GM18505 (cell line): ENCODE results near the gene LGR6.
"Not testable (repeated sequence)": the region's sequence is repeated elsewhere in the genome, so short reads cannot be mapped to it uniquely, and the experiment has no call there.

ENCODE experiments used
- ATAC-seq: cut with Tn5 transposase; IDR thresholded peaks from one replicate; pipeline ENCODE4 v1.9.1; 2021; ENCODE audit not compliant: unreplicated experiment
- POLR2A ChIP-seq: IDR thresholded peaks from 4 replicates; pipeline ENCODE4 v1.6.1; 2011; ENCODE audit warnings: borderline replicate concordance; ENCODE audit not compliant: insufficient read depth, insufficient read length; ENCODE audit errors: extremely low read depth

LGR6 gene

GRCh38 chr1:202244841-202245261, 51.3 kb downstream of the LGR6 start:
- no peak for TF ChIP-seq POLR2A
- ATAC-seq: no peak

GRCh38 chr1:202245391-202245790, 51.8 kb downstream of the LGR6 start:
- ATAC-seq: no peak
- no peak for TF ChIP-seq POLR2A

DNA sequence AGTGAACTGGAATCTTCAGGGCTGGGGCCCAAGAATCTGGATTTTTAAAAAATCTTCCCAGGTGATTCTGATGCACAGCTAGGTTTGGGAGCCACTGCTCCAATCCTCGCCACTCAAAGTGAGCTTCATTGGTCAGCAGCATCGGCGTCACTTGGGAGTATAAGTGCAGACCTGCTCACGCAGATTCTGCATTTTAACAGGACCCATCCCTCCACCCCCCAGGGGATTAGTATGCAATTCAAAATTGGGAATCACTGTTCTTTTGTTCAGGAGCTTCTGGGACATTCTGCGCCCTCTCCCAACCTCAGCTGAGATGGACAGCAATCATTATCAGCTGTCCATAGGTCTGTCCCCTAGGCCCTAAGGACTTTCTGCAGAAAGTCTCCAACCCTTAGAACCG, 53.5 kb downstream of the LGR6 start:
- no peak for ATAC-seq
- TF ChIP-seq POLR2A: no peak

DNA sequence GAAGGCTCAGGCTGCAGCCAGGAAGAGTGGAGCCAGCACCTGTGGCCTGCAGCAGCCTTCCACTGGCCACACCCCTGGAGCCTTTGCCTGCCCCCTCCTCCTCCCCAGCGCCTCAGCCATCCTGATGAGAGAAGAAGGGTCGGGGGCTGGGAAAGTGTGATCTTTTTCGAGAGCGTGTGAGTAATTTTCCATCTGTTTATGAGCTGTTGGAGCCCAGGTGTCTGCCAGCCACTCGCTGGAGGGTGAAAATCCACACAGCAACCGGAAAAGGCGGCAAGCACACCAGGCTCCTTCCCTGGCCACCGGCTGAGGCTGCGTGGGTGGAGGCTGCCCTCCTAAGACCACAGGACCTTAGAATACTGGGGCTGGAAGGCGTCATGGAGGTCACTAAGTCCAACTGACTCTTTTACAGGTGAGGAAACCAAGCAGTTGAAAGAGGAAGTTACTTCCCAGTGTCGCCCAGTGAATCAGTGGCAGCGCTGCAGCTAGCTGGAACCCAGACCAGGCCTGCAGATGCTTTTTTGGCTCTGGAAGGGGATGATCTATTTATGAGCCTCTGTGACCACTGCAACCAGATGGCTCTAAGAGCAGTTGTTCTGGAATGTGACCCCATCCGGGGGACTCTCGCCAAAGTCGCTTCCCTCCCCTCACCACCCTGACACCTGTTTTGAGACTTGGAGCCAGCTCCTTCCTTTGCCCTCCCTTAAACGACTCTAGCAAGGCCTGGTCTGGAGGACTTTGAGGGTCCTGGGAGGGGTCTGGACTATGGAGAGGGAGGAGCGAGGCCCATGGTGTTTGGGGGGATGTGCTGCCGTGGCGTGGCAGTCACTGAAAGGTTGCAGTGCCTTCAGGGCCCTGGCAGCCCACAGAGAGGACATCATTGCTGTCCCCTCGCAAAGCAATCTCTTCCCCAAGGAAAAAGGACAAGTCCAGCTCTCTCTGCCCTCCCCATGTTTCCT, 54.5 kb downstream of the LGR6 start:
- no peak for TF ChIP-seq POLR2A
- ATAC-seq: no peak

DNA sequence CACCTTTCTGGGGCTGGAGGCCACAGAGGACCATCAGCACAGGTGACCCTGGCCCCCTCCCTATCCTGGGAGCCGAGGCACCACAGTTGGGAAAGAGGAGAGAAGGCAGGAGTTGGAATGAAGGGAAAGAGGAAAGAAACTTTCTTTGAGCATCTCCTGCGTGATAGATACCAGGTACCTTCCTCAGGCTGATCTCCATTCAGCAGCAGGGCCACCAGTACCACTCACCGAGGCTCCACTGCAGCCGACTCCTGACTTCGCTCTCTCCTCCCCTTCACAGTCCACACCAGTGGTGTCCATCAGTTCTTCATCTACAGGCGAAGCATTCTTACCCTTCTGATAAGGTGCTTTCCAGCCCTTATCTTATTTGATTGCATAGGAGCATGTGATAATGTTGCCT, 55.3 kb downstream of the LGR6 start:
- TF ChIP-seq POLR2A: no peak
- ATAC-seq: no peak

- no peak for ATAC-seq
- TF ChIP-seq POLR2A: no peak
Measured at GRCh38 chr1:202249436-202249835, 55.8 kb downstream of the LGR6 start.

- TF ChIP-seq POLR2A: no peak
- no peak for ATAC-seq
Measured at GRCh38 chr1:202249846-202250245, 56.2 kb downstream of the LGR6 start.

DNA sequence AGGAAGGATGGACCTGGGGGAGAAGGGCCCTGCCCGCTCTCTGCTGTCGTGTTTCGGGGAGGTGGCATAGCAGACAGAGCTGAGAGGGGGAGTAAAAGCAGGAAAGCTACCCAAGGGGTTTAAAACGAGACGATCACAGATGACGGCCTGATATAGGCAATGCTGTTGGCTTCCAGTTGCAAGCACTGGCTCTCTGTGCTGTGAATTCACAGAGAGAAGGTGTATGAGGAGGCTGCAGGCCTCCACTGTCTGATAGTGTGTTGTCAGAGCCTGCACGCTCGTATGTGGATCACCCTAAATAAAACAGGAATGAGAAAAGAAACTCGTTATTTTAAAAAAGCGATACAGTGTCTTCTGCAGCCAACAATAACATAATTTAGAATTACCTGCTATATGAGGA, 57.4 kb downstream of the LGR6 start:
- no peak for ATAC-seq
- TF ChIP-seq POLR2A: no peak

DNA sequence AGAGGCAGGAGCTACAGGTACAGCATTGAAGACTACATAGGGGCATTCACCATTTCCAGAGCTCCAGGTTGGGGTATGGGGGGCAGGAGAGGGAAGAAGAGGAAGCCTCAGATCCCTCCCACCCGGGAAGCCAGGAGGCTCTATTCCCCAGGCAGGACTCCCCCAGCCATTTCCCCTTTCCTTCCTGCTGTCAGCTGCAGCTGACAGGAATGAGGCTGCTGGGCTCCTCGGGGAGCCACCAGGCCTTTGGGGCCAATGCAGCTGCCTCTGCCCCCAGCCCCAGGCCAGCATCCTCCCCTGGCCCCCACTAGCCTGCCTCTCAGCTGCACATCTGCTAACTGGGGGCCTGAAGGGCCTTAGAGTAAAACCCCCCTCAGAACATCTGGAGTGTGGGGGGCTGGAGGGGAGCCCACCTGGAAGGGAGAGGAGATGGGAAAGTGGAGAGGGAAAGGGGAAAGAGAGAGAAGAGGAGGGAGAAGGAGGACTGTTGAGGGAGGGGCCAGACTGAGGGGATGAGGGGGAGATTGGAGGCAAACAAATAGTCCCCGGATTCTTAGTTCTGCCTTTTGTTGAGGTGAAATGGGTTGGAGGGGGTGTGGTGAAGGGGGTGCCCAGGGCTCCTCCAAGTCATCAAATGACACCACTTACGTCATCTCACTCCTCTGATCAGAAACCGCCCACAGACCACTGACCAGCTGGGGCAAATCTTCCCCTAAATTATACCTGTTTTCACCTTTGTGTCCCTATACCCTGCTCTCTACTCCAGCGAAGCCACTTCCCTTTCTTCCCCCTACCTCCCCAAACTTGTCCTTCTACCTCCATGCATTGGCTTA, 58.0 kb downstream of the LGR6 start:
- ATAC-seq: no peak
- TF ChIP-seq POLR2A: no peak

DNA sequence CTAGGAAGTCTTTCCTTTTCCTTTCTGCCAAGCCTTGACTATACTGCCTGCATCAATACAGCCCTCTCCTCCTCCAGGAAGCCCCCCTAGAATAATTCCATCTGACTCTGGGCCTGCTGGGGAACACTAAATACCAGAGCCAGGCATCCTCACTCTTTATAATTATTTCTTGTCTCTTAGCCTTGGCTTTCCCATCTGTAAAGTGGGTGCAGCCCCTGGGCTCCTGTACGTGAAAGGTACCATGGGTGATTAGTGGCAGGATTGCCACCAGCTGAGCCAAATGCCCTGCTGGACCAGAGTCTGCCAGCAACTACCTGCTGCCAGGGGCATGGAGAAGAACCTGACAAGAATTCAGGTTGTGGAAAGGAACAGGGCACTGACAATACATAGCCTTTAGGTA, 58.7 kb downstream of the LGR6 start:
- ATAC-seq: no peak
- TF ChIP-seq POLR2A: no peak

- no peak for TF ChIP-seq POLR2A
- no peak for ATAC-seq
Measured at GRCh38 chr1:202254454-202255252, 61.1 kb downstream of the LGR6 start.

DNA sequence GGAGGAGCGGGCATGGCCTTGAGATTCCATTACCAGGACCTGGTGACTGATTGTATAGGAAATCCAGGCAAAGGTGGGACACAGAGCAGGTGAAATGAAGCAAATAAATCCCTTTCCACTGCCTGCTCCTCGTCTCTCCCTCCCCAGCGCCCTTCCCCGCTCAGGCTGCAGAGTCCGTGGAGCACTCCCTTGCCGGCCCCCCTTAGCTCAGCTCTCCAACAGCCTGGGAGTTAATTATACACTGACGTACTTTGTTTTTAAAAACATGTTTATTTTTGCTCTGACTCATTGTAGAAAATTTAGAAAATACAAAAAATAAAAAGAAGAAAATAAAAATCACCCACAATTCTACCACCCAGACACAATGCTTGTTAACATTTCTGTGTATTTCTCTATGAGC, 61.7 kb downstream of the LGR6 start:
- TF ChIP-seq POLR2A: no peak
- no peak for ATAC-seq

DNA sequence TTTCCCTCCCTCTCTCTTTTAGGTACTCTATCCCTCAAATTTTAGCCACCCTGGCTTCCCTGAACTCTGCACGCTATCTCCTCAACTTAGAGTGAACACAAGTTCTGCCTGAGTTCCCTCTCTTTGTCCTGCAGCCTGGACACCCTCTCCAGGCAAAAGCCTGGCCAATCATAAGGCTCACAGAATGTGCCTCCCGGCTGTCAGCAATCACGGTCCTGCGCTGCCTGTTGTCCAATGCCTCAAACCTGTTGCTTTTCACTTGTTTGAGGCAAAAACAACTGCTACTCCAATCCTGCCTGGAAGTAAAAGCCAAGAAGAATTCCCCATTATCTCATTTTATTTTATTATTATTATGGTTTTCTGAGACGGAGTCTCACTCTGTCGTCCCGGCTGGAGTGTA, 66.1 kb downstream of the LGR6 start:
- ATAC-seq: no peak
- no peak for TF ChIP-seq POLR2A

GRCh38 chr1:202261209-202261958, 67.8 kb downstream of the LGR6 start:
- not testable (repeated sequence) for ATAC-seq
